ENCODE measurements around the gene BPHL. TPM values are rescaled to one million over a fixed set of nuclear protein-coding genes. Genes with fewer than 3 reads are reported as not detected.
A peak's percentile ranks its signal among the peaks of the same experiment; 100 is the strongest.

Gene BPHL
- total RNA-seq (ENCODE audit: unreplicated experiment), result 35.4 TPM
- long read RNA-seq, transcript BPHL-203 (7 exons, 1,928 nt), result major isoform, 17 of 23 reads
- long read RNA-seq, partial matches to known transcripts, result 0 of 23 reads
- long read RNA-seq, other reads (novel, unspliced or antisense), result 3 of 23 reads

- no peaks in the 10 kb centered on the region for H3K9me3 Mint-ChIP-seq (ENCODE audit: unreplicated experiment)
- H3K27ac Mint-ChIP-seq (ENCODE audit: unreplicated experiment), result peak within 1 kb of the TSS; percentile 3
- H3K36me3 Mint-ChIP-seq (ENCODE audit: low read depth, unreplicated experiment), result peaks cover 8% of the 10 kb centered on the region
- peaks cover 11% of the 10 kb centered on the region for H3K4me1 Mint-ChIP-seq (ENCODE audit: unreplicated experiment)
- peak within 1 kb of the TSS; percentile 88 for H3K4me3 Mint-ChIP-seq (ENCODE audit: unreplicated experiment)
- no peaks in the 10 kb centered on the region for H3K27me3 Mint-ChIP-seq (ENCODE audit: unreplicated experiment)
- peak; percentile 99 for DNase-seq (ENCODE audit: low spot score)
- TF ChIP-seq CTCF (IDR thresholded peaks at IDR 0.05; ENCODE audit: unreplicated experiment), result no peak
Measured at GRCh38 chr6:3118353-3119039, at the start of gene BPHL. Gene BPHL, plus strand, starts transcription at chr6:3118711. Its CDS starts 30 bp downstream, at chr6:3118741.

- Mint-ChIP-seq H3K36me3 (ENCODE audit: low read depth, unreplicated experiment) (peaks cover 16% of the 10 kb centered on the region), H3K4me1 (ENCODE audit: unreplicated experiment) (peaks cover 31% of the 10 kb centered on the region), H3K9me3 (ENCODE audit: unreplicated experiment) (no peaks in the 10 kb centered on the region), H3K27ac (ENCODE audit: unreplicated experiment) (no peak overlapping the region), H3K27me3 (ENCODE audit: unreplicated experiment) (peaks cover 17% of the 10 kb centered on the region), H3K4me3 (ENCODE audit: unreplicated experiment) (no peak overlapping the region)
- TF ChIP-seq CTCF (IDR thresholded peaks at IDR 0.05; ENCODE audit: unreplicated experiment), result no peak
- no peak for DNase-seq (ENCODE audit: low spot score)
Measured at GRCh38 chr6:3071568-3071967, 46.9 kb upstream of the BPHL start.

GRCh38 chr6:3072798-3073197 is 45.7 kb upstream of the BPHL start:
- DNase-seq (ENCODE audit: low spot score), result no peak
- Mint-ChIP-seq H3K27ac (ENCODE audit: unreplicated experiment) (no peak overlapping the region), H3K36me3 (ENCODE audit: low read depth, unreplicated experiment) (peaks cover 21% of the 10 kb centered on the region), H3K4me3 (ENCODE audit: unreplicated experiment) (no peak overlapping the region), H3K27me3 (ENCODE audit: unreplicated experiment) (peaks cover 16% of the 10 kb centered on the region), H3K9me3 (ENCODE audit: unreplicated experiment) (no peaks in the 10 kb centered on the region), H3K4me1 (ENCODE audit: unreplicated experiment) (peaks cover 34% of the 10 kb centered on the region)
- no peak for TF ChIP-seq CTCF (IDR thresholded peaks at IDR 0.05; ENCODE audit: unreplicated experiment)

- H3K4me3 Mint-ChIP-seq (ENCODE audit: unreplicated experiment), result no peak overlapping the region
- H3K9me3 Mint-ChIP-seq (ENCODE audit: unreplicated experiment), result no peaks in the 10 kb centered on the region
- H3K36me3 Mint-ChIP-seq (ENCODE audit: low read depth, unreplicated experiment), result peaks cover 27% of the 10 kb centered on the region
- TF ChIP-seq CTCF (IDR thresholded peaks at IDR 0.05; ENCODE audit: unreplicated experiment), result no peak
- peaks cover 13% of the 10 kb centered on the region for H3K27me3 Mint-ChIP-seq (ENCODE audit: unreplicated experiment)
- DNase-seq (ENCODE audit: low spot score), result no peak
- peaks cover 34% of the 10 kb centered on the region for H3K4me1 Mint-ChIP-seq (ENCODE audit: unreplicated experiment)
- H3K27ac Mint-ChIP-seq (ENCODE audit: unreplicated experiment), result no peak overlapping the region
Measured at GRCh38 chr6:3073382-3073781, 45.1 kb upstream of the BPHL start.

GRCh38 chr6:3075772-3076113 is 42.8 kb upstream of the BPHL start:
- no peak for TF ChIP-seq CTCF (IDR thresholded peaks at IDR 0.05; ENCODE audit: unreplicated experiment)
- no peak for DNase-seq (ENCODE audit: low spot score)
- peaks cover 40% of the 10 kb centered on the region for H3K36me3 Mint-ChIP-seq (ENCODE audit: low read depth, unreplicated experiment)
- H3K4me1 Mint-ChIP-seq (ENCODE audit: unreplicated experiment), result peaks cover 27% of the 10 kb centered on the region
- H3K4me3 Mint-ChIP-seq (ENCODE audit: unreplicated experiment), result no peak overlapping the region
- H3K27ac Mint-ChIP-seq (ENCODE audit: unreplicated experiment), result no peak overlapping the region
- H3K27me3 Mint-ChIP-seq (ENCODE audit: unreplicated experiment), result peaks cover 3% of the 10 kb centered on the region
- H3K9me3 Mint-ChIP-seq (ENCODE audit: unreplicated experiment), result no peaks in the 10 kb centered on the region
